PC-3 (cell line): ENCODE results near the gene TMEM41B. TPM values are rescaled to one million over a fixed set of nuclear protein-coding genes. Genes with fewer than 3 reads are reported as not detected.
"Not testable (repeated sequence)": the region's sequence is repeated elsewhere in the genome, so short reads cannot be mapped to it uniquely, and the experiment has no call there.

ENCODE experiments used
- ATAC-seq: fragments of 200-7000 bp; cut with Tn5 transposase; 2 replicates; pipeline ENCODE4 v1.9.1; 2020; ENCODE audit warnings: mild to moderate bottlenecking, moderate library complexity
- BruUV-seq: library from RNA; stranded (reverse); fragments of 400-500 nt; replicated peaks from 2 replicates; lab custom pipeline; 2021; lab: Mats Ljungman, UMichigan
- CTCF ChIA-PET: fragments of 300-600 bp; sonication (Branson Sonifier 250); formaldehyde crosslinking; loops from one replicate; lab custom pipeline; 2022; ENCODE audit warnings: antibody characterized with exemption; lab: Charles Lee
- POLR2A ChIA-PET: fragments of 300-600 bp; sonication (Branson Sonifier 250); formaldehyde crosslinking; loops from one replicate; lab custom pipeline; 2022; ENCODE audit warnings: antibody characterized with exemption; ENCODE audit not compliant: unreplicated experiment; lab: Charles Lee
- DNase-seq: peaks from one replicate; pipeline ENCODE4 v3.0.0-alpha.2; 2015
- H2AFZ ChIP-seq: fragments of 300-600 bp; sonication (generic); 2 replicates; pipeline ENCODE4 v1.6.0; 2016; ENCODE audit warnings: antibody characterized with exemption, low read length
- H3F3A ChIP-seq: fragments of 300-600 bp; sonication (generic); one replicate; pipeline ENCODE4 v1.6.0; 2017; ENCODE audit warnings: antibody characterized with exemption, low read length, control low read depth, mild to moderate bottlenecking; ENCODE audit not compliant: unreplicated experiment
- H3K27ac ChIP-seq: fragments of 300-600 bp; sonication (generic); 2 replicates; pipeline ENCODE4 v1.5.1; 2016; ENCODE audit warnings: mild to moderate bottlenecking, low read length
- H3K27me3 ChIP-seq: fragments of 300-600 bp; sonication (generic); 2 replicates; pipeline ENCODE4 v1.6.1; 2016; ENCODE audit warnings: low read length, mixed read lengths
- H3K36me3 ChIP-seq: fragments of 300-600 bp; sonication (generic); 2 replicates; pipeline ENCODE4 v1.6.1; 2016; ENCODE audit warnings: low read depth, mixed run types, low read length, mixed read lengths
- H3K4me1 ChIP-seq: fragments of 300-600 bp; sonication (generic); 2 replicates; pipeline ENCODE4 v1.5.1; 2016; ENCODE audit warnings: low read length; ENCODE audit not compliant: insufficient read depth
- H3K4me2 ChIP-seq: fragments of 300-600 bp; sonication (generic); 2 replicates; pipeline ENCODE4 v1.6.0; 2016; ENCODE audit warnings: low read length
- H3K4me3 ChIP-seq: fragments of 300-600 bp; sonication (generic); 2 replicates; pipeline ENCODE4 v1.5.1; 2016; ENCODE audit warnings: mild to moderate bottlenecking, low read length, mixed read lengths
- H3K79me2 ChIP-seq: fragments of 300-600 bp; sonication (generic); 2 replicates; pipeline ENCODE4 v1.6.1; 2017; ENCODE audit warnings: low read length, mixed read lengths
- H3K9ac ChIP-seq: fragments of 300-600 bp; sonication (generic); 2 replicates; pipeline ENCODE4 v1.6.0; 2016; ENCODE audit warnings: mild to moderate bottlenecking, low read length
- H3K9me2 ChIP-seq: fragments of 300-600 bp; sonication (generic); replicated peaks from 2 replicates; pipeline ENCODE4 v1.6.1; 2016; ENCODE audit warnings: mixed run types, low read length, mixed read lengths
- H3K9me3 ChIP-seq: fragments of 300-600 bp; sonication (generic); 2 replicates; pipeline ENCODE4 v1.6.1; 2016; ENCODE audit warnings: low read length, mixed read lengths
- H4K20me1 ChIP-seq: fragments of 300-600 bp; sonication (generic); 2 replicates; pipeline ENCODE4 v1.6.1; 2016; ENCODE audit warnings: low read length, mixed read lengths
- CTCF ChIP-seq: fragments of 300-600 bp; sonication (generic); conservative IDR thresholded peaks from 2 replicates; pipeline ENCODE4 v1.5.1; 2017; ENCODE audit warnings: antibody characterized with exemption, low read depth, mild to moderate bottlenecking, low read length
- EZH2 ChIP-seq: fragments of 300-600 bp; sonication (generic); IDR thresholded peaks from one replicate; pipeline ENCODE4 v1.6.1; 2017; ENCODE audit warnings: antibody characterized with exemption, mild to moderate bottlenecking, low read length; ENCODE audit not compliant: unreplicated experiment
- EZH2phosphoT487 ChIP-seq: fragments of 300-600 bp; sonication (generic); IDR thresholded peaks from 2 replicates; pipeline ENCODE4 v1.6.1; 2018; ENCODE audit warnings: mild to moderate bottlenecking, antibody characterized with exemption, low read length, borderline replicate concordance
- intact Hi-C: fragments of 100-400 bp; cut with micrococcal nuclease; formaldehyde crosslinking; loops from 2 replicates; pipeline ENCODE4 v1.9.0; 2023
- total RNA-seq: library from RNA; depleted of rRNA; stranded (reverse); fragments of >200 nt; gene quantifications from 2 replicates; pipeline ENCODE4 v1.2.3, GENCODE V29; 2014

The TMEM41B gene
- total RNA-seq, 1 experiment from 2014 or later, result 87.6 TPM

GRCh38 chr11:9320047-9320446 lies 5.7 kb upstream of the TMEM41B start:
- Histone ChIP-seq H2AFZ (no peak overlapping the region), H3K27me3 (no peaks in the 10 kb centered on the region), H3K4me1 (peaks cover 13% of the 10 kb centered on the region), H3K79me2 (no peaks in the 10 kb centered on the region), H3K9me2 (no peaks in the 10 kb centered on the region), H4K20me1 (no peaks in the 10 kb centered on the region), H3K36me3 (no peaks in the 10 kb centered on the region), H3F3A (no peaks in the 10 kb centered on the region), H3K4me2 (peak overlapping the region; percentile 0; the same call in 1 of the 2 replicates), H3K4me3 (no peak overlapping the region), H3K9me3 (no peaks in the 10 kb centered on the region), H3K9ac (no peak overlapping the region), H3K27ac (peak overlapping the region; percentile 38)
- DNase-seq (peak; percentile 66), ATAC-seq (peak; percentile 66)
- intact Hi-C loops, result loop anchor here (5.0 kb wide), 1 partner anchor 1002 kb away; no protein-coding TSS in a partner anchor
- CTCF ChIA-PET, result no interaction called here
- no TSS peak for BruUV-seq
- POLR2A ChIA-PET, result no interaction called here
- no peak for TF ChIP-seq EZH2
- TF ChIP-seq CTCF, result no peak
- no peak for TF ChIP-seq EZH2phosphoT487

DNA sequence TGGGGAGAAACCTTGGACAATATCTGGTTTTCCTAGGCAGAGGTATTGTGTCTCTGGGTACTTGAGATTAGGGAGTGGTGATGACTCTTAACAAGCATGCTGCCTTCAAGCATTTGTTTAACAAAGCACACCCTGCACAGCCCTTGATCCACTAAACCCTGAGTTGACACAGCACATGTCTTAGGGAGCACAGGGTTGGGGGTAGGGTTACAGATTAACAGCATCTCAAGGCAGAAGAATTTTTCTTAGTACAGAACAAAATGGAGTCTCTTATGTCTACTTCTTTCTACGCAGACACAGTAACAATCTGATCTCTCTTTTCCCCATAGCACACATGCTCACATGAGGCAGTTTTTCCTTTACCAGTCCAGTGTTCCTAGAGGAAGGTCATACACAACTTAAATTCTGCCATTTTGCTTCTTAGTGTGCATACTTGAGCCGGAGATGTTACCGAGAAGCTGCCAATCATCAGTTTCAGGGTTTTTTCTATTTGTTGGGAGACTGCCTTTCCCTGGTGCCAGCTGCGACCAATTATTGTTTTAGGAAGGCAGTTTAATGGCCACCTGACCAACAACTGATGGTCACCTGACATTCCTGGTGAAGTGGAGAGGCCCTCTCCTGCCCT lies 5.1 kb upstream of the TMEM41B start:
- POLR2A ChIA-PET, H3K9me3 ChIP-seq, H3K4me3 ChIP-seq, H3F3A ChIP-seq, H3K9me2 ChIP-seq, H3K79me2 ChIP-seq, DNase-seq, H3K36me3 ChIP-seq, H3K27me3 ChIP-seq, CTCF ChIA-PET, H4K20me1 ChIP-seq, BruUV-seq, ATAC-seq, H2AFZ ChIP-seq, H3K9ac ChIP-seq: not testable (repeated sequence)
- peak overlapping the region; percentile 0; the same call in 1 of the 2 replicates for H3K4me2 ChIP-seq
- peak overlapping the region; percentile 38 for H3K27ac ChIP-seq
- intact Hi-C loops, result loop anchor here (5.0 kb wide), 1 partner anchor 1003 kb away; no protein-coding TSS in a partner anchor
- H3K4me1 ChIP-seq, result peaks cover 17% of the 10 kb centered on the region

GRCh38 chr11:9318442-9319376 lies 4.3 kb upstream of the TMEM41B start:
- H3K36me3 ChIP-seq, H3F3A ChIP-seq, intact Hi-C loops, DNase-seq, H3K9ac ChIP-seq, H3K79me2 ChIP-seq, CTCF ChIA-PET, BruUV-seq, H3K9me3 ChIP-seq, POLR2A ChIA-PET, H2AFZ ChIP-seq, H3K4me3 ChIP-seq, H3K9me2 ChIP-seq, H3K27me3 ChIP-seq, H3K27ac ChIP-seq, ATAC-seq, H3K4me2 ChIP-seq, H4K20me1 ChIP-seq: not testable (repeated sequence)
- H3K4me1 ChIP-seq, result peaks cover 17% of the 10 kb centered on the region
